DOHH2 (cell line): Measurements from ENCODE around the gene GYPB.
"Not testable (repeated sequence)": the region's sequence is repeated elsewhere in the genome, so short reads cannot be mapped to it uniquely, and the experiment has no call there.

ENCODE experiments used
- CTCF ChIP-seq: fragments of 200-600 bp; sonication (generic); IDR thresholded peaks from one replicate; pipeline ENCODE4 v1.5.1; 2014; ENCODE audit warnings: antibody characterized with exemption, mild to moderate bottlenecking, low read depth, low read length; ENCODE audit not compliant: poor library complexity, severe bottlenecking
- EZH2phosphoT487 ChIP-seq: fragments of 200-600 bp; sonication (generic); IDR thresholded peaks from 2 replicates; pipeline ENCODE4 v1.6.1; 2017; ENCODE audit warnings: borderline replicate concordance, mild to moderate bottlenecking, antibody characterized with exemption, low read length, moderate library complexity, mixed read lengths

DNA sequence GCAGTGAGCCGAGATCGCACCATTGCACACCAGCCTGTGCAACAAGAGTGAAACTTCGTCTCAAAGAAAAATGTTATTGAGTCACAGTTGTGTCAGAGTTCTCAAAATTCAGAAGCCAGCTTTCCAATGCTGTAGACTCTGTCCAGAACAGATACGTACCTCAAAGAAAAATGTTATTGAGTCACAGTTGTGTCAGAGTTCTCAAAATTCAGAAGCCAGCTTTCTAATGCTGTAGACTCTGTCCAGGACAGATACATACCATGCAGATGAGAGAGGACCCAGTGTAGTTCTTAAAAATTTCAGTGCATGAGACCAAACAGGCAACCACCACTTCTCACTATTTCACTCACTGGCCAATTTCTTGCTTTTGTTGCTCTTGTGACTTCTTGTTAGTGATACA is 68.2 kb downstream of the GYPB start:
- not testable (repeated sequence) for TF ChIP-seq EZH2phosphoT487, CTCF
